IPS-11a (cell line): ENCODE results near the gene RASA3.
"Not testable (repeated sequence)": the region's sequence is repeated elsewhere in the genome, so short reads cannot be mapped to it uniquely, and the experiment has no call there.

Experiments
- H3K4me3 ChIP-seq: one replicate; pipeline ENCODE4 v1.5.1; 2013; ENCODE audit warnings: low read depth, low read length, control low read depth

The RASA3 gene

DNA sequence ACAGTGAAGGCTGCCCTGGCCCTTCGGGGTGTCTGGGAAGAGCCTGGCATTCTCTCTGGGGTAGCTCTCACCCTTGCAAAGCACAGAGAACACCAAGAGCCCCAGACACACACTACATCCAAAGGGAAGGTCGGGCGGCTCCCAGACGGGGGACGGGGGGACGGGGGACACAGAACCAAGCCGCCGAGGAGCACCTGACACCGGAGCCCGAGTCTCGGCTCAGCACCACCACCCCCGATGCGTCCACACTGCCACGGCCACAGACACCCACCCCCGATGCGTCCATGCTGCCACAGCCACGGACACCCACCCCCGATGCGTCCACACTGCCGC, 29.2 kb downstream of the RASA3 start:
- H3K4me3 ChIP-seq = not testable (repeated sequence)

DNA sequence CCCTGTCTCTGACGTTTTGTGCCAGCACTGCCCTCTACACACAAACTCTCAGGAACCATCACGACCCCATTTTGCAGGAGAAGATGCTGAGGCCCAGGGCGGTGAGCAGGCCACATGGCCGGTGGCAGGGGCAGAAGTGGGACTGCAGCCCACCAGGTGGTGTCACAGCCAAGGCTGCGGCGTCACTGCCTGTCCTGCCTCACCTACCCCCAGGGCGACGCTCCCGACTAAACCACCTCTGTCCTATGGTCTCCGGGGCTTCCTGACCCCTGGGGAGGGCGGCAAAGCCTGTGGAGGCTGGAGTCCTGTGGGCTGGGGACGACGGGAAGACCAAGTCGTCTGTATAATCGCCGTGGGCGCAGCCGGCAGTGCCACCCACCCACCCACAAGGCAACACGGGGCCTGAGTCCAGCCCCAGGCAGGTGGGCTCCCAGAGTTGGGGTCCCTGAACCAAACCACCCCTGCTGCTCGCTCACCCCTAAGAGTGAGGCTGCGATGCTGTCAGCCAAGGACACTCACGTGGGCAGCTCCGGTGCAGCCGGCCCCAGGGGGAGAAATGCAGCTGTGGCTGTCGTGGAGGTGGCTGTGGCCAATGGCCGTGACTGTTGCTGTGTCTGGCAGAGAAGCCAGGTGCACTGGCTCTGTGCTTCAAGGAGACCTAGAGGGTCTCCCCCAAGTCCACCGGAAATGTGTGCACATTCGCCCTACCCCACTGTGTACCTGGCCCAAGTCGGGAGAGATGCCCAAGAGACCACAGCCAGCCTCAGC, 29.7 kb downstream of the RASA3 start:
- H3K4me3 ChIP-seq = no peak overlapping the region

DNA sequence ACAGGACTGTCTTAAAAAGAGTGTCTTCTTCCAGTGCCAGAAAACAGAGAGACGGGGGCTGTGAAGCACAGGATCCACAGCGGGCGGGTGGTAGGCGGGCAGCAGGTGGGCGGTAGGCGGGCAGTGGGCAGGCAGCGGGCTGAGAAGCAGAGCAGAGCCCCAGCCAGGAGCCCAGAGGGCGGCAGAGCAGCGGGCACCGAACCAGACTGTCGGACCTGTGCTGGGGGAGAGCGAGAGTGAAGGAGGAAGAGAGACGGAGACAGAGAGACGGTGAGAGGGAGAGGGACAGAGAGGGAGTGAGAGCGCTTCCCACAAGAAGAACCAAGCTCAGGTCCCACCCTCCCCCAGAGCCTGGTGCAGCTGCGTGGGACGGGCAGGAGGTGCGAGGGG, 30.3 kb downstream of the RASA3 start:
- no peak overlapping the region for H3K4me3 ChIP-seq

DNA sequence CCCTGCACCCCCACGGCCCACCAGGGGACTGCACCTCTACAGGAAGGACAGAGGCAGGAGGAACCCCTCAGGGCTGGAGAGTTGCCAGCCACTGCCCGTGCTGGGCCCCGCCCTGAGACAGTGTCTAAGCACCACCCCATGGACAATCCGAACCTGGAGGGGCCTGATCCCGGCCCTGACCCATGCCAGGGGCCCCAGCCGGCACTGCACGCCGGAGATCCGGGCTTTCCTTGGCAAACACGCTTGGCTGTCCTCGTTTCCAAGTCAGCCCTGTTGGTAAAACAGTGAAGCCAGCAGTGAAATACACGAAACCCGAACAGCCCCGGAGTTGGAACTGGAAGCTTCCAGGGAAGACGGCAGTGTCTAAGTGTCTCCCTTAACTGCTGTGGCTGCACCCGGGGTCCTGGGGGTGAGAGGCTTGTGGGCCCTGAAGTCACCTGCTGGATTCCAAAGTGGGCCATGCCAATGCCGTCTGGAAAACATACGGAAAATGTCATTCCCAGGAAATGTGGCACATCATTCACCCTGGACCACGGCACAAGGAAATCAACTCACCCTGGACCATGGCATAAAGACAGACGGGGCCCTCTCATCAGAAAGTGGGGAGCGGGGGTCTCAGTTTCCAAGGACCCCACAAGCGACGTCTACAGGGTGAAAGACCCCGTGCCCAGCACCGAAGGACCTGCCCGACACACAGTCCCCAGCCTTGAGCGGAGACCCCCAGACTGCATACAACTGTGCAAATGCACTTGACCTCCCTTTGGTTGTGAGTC, 30.9 kb downstream of the RASA3 start:
- no peak overlapping the region for H3K4me3 ChIP-seq

DNA sequence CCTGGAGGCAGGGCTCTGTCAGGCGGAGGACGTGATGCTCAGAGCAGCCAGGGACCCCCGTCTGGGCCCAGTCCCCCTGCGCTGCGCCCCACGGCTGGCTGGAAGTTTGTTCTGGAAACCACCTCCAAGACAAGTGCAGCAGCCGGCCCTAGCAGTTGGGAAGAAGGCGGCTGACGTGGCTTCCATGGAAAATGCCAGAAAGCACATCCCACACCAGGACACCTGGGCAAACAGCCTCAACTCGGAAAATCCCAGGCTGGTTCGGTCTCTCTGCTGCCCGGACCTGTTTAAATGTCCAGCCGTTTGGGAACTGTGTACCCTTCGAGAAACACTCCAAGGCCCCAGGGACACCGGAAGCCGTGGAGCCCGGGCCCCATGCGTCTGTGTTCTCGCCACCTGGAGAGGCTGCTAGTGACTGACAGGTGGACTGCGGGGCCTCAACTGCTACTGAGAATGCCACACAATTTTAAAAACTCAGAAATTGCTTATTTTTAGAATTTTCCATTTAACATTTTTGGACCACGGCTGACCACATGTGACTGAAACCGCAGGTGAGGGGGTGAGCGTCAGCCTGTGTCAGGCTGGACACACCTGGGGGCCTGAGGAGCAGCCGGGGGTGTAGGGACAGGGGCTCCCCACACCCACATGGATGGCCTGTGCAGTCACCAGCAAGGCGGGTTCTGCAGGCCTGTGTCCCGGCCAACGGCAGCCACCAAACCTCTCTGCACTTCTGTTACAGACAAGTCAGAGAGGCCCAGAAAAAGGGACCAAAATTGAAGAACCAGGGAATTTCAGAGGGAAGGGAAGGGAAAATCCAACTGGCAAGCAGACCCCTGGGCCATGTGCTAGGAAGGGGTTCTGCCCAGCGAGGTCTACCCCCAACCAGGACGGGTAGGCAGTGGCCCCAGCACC, 31.7 kb downstream of the RASA3 start:
- no peak overlapping the region for H3K4me3 ChIP-seq

DNA sequence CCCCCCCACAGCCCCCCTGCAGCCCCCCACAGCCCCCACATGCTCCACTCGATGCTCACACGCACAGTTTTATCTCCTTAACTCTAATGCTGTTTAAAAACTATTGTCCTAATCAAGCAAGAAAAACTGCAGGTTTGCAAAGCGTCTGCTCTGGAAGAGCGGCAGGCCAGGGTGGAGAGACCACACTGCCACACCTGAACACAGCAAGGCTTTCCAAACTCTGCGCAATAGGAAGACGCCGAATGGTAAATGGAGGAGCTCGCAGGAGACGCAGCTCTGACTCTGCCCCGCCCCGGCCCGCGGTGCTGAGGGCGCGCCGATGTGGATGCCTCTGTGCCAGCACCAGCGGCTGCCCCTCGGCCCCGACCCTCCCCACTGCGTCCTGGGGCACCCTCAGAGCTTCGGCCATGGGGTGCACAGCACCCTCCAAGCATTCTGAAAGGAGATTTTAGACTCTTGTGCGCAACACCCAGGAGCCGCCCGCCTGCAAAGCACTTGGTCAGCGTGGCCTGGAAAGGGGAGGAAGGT, 32.4 kb downstream of the RASA3 start:
- no peak overlapping the region for H3K4me3 ChIP-seq

DNA sequence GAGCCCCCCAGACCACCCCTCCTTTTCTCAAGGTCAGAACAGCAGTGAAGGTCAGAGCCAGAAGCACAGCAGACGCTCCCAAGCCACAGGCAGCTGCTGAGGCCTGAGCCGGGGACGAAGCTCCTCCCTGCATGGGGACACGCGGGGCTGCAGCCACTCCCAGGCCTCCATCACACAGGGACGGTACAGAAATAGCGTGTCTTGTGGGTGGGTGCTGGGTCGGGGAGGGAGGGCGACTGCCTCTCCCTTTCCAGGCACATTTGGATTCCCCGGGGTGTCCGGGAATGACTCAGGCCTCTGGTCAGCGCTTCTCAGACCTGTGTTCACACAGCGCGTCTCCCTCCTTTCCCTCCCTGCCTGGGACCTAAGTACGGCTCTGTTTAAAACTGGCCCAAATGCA, 33.2 kb downstream of the RASA3 start:
- no peak overlapping the region for H3K4me3 ChIP-seq

DNA sequence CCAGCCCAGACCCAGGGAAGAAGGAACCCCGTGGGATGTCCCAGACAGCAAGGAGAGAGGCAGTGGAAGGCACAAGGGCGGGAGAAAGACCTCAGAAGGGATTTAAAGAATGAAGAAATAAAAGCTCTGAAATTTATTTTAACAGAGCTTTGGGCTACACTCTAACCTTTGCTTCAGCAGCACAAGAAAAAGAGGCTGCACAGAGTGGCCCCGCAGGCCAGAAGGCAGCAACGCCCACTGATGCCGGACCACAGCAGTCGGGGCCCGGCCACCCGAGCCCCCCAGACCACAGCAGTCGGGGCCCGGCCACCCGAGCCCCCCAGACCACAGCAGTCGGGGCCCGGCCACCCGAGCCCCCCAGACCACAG, 33.8 kb downstream of the RASA3 start:
- H3K4me3 ChIP-seq = not testable (repeated sequence)

DNA sequence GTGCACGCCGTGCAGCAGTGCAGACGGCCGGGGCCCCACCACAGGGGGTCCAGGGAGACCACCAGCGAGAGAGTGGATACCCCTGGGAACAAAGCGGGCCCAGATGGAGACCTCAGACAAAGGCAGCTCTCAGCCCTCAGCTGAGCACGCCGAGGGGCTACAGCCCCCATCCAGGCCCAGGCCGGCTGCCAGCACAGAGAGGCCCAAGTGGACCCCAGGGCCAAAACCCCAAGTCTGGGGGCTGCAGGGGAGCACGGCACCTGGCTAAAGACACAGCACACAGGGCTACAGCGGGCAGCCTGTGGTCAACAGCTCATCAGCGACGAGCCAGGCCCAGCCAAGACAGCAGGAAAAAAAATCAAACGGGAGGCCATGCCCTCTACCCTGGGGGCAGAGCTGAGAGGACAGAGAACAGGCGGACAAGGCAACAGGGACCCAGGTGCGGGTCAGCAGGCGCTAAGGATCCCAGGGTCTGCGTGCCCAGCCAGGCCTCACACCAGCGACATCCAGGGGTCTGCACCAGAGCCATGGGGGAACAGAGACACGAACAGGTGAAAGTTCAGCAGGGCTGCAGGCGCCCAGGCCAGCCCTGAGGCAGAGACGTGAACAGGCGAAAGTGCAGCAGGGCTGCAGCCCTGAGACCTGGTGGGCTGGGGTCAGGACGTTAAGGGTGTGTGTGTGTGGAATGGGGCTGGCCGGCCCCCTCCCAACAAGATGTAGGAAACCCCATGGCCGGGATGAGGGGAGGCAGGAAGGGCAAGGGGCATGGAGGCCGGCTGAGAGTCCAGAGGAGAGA, 34.3 kb downstream of the RASA3 start:
- H3K4me3 ChIP-seq = no peak overlapping the region

DNA sequence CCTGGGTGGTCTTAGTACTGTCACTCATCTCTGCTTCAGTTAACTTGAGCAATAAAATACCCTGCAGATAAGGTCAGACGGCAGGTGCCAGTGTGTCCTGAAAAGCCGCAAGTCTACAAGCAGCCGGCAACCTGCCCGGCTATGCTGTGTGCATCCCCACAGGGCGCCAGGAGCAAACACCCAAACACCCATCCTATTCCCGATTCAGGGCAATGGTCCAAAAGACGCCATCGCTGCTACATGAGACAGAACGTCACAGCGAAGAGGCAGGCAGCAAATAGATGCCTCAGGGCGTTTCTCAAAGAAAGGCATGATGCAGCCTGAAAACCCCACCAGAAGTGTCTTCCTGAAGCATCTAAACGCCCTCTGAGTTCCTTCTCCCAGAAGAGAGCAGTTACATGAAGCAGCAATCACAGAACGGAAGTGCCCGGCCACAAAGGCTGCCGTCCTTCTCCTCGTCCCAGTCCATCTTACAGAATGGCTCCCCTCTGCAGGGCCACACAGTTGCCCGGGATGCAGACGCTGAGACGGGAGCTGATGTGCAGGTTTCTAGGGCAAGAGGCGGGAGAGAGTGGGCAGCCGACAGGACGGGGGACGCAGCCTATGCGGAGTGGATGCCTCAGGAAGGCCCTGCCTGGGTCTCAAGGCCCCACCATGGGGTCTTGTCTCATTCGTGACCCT, 35.1 kb downstream of the RASA3 start:
- no peak overlapping the region for H3K4me3 ChIP-seq

DNA sequence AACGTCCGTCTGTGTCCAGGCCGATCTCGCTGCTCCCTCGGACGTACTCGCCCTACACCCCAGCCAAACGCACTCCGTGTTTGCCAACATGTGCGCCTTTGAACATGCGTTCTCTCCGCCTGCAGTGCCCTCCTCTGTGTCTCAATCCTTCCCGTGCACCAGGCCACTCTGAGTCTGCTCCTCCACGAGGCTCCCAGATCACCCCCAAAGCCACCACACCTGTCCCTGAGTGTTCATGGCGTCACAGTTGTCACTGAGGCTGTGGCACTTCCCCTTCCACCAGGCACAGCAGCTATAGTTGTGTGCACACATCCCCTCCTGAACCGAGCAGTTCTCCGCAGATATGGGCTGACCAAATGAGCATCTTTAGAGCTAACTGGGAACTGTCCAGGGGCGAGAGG, 35.6 kb downstream of the RASA3 start:
- no peak overlapping the region for H3K4me3 ChIP-seq

DNA sequence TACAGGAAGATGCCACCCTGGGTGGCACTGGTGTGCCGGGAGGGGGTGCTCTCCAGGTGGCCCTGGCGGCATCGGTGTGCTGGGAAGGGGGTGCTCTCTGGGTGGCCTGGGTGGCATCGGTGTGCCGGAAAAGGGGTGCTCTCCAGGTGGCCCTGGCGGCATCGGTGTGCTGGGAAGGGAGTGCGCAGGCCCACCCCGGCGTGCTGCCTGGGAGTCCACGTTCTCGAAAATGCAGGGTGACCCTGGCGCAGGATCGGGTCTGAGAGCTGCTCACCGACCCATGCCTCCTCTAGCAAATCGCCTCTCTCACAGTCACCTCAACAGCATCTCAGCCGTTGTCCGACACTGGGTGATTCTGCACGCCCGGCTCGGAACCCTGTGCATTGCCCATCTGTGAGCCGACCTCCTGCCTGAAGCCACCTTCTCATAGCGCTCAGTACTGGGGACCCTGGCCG, 36.4 kb downstream of the RASA3 start:
- no peak overlapping the region for H3K4me3 ChIP-seq

DNA sequence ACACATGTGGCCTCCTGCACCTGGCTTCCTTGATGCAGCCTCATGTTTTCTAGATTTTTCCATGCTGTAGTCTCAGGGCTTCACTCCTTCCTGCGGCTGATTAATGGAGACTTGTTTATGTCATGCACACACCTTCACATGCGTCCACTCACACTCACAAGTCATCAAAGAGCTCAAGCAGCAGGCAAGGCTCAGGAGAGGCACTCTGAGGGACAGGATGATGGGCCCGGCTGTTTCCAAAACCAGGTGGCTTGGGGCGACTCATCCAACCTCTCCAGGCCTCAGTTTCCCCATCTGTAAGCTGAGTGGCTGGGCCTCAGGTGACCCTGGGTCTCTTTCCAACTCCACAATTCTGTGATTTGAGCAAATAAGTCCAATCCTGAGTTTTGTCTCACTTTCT, 36.9 kb downstream of the RASA3 start:
- no peak overlapping the region for H3K4me3 ChIP-seq

DNA sequence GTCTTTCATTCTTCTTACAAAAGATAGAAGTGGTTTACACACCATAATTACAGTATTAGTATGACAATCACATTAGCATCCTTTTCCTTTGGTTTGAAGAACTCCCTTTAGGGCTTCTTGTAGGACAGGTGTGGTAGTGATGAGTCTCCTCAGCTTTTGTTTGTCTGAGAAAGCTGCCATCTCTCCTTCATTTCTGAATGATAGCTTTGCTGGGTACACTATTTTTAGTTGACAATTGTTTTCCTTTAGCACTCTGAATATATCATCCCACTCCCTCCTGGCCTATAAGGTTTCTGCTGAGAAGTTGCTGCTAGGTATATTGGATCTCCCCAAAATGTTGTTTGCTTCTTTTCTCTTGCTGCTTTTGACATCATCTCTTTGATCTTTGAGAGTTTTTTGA, 39.3 kb downstream of the RASA3 start:
- H3K4me3 ChIP-seq = no peak overlapping the region

DNA sequence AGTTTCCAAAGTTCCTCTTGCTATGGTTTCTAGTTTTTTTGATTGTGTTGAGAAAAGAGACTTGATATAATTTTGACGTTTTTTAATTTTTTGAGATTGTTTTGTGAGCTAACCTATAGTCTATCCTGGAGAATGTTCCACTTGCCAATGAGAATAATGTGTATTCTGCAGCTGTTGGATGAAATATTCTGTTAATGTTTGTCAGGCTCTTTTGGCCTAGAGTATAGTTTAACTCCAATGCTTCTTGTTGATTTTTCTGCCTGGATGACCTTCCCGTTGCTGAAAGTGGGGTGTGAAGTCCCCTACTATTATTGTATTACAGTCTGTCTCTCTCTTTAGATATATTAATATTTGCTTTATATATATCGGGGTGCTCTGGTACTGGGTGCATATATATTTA, 40.0 kb downstream of the RASA3 start:
- H3K4me3 ChIP-seq = no peak overlapping the region

DNA sequence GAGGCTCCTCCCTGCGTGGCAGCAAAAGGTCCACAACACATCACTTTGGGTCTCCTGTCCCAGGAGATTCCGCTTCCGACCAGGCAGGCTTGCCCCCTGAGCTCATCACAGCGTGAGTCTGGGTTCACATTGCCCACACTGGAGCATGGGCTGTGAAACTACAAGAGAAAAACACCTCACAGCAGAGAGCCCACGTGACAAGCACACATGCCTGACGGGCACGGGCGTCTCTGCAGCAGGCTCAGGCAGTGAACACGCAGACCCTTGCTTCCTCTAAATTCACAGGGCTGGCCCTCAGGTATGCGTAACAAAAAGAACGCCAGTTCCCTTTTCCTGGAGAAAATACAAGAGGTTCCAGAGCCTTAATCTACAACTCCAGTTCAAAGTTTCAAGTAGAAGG, 41.9 kb downstream of the RASA3 start:
- no peak overlapping the region for H3K4me3 ChIP-seq

DNA sequence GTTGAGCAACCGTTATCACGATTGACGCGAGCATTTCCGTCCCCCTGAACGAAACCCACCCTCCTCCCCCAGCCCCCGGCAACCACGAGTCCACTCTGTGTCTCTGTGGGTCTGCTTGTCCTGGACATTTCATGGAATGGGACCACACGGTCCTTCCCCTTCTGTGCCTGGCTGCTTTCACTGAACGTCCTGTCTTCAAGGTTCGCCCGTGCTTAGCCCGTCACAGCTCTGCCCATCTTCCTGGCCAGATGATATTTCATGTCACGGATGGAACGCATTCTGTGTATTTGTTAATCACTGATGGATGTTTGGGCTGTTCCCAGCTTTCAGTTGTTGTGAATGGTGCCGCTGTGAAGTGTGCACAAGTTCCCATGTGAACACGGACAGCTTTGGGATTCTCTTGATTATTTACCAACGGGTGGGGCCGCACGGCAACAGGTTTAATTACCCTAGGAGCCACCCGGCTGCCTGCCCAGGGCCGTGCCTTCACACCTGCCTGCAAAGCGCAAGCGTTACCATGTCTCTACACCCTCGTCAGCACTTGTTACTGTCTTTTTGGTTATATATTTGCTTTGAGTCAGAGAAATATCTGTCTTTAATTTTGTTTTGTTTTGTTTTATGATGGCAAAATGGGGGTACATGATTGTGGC, 42.5 kb downstream of the RASA3 start:
- no peak overlapping the region for H3K4me3 ChIP-seq

DNA sequence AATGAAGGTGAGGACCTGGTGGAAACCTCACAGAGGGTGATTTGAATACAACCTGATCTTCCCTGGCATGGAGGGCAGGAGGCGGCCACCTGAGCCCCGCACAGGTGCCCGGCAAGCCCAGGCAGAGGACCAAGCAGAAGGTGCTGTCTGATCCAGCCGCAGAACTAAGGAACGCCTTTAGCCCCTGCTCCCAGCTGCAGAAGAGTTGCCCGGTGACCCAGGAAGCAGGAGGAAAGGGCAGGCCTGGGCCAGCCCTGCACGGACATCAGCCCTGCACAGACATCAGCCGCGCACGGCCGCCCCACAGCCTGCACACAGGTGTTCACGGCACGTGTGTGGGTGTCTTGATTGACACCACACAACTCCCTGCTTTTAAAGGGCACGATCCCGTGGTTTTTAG, 43.1 kb downstream of the RASA3 start:
- no peak overlapping the region for H3K4me3 ChIP-seq

DNA sequence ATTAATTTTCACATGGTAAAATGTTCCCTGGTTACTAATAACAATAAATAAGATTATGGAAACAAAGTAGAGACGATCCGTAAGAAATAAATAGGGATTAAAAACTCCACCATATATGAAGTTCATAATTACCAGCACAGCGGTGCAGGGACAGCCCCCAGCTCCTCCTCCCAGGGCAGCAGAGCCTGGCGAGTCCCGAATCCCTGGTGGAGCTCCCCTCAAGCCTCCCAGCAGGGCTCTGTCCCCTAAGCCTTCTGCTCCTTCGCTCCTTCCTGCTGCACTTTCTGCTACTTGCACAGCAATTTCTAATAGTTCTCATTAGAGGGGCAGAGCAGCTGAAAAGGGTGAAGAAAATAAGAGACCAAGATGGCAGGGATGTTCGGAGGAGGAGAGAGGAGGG, 43.6 kb downstream of the RASA3 start:
- no peak overlapping the region for H3K4me3 ChIP-seq

DNA sequence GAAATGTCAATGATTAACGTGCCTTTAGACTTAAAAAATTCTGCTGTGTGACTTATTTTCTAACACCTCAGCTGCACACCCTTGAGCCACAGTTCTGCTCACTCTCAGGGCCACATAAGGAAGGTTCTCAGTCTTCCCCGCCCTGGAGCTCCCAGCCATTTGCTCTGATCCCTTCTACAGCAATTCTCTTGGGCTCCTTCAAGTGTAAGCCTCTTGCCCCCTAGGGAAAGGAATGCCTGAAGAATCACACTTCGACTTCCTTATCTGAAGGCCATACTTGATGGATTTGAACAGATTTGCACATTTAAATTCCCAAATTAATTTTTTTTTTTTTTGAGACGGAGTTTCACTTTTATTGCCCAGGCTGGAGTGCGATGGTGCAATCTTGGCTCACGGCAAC, 44.2 kb downstream of the RASA3 start:
- H3K4me3 ChIP-seq = no peak overlapping the region
